ENCODE data around the gene ADO. TPM values are rescaled to one million over a fixed set of nuclear protein-coding genes. Genes with fewer than 3 reads are reported as not detected.

The ADO gene
- total and polyA plus RNA-seq, 2 of the 13 experiments (the other 11 are each of a cell fraction or from before 2014, with no cell fraction given) = 8.9 to 15.9 TPM

GRCh38 chr10:62804356-62805230 is at the start of gene ADO (continued):
- no peak for TF ChIP-seq JUND (CRISPR knock-in tag; IDR thresholded peaks at IDR 0.05)
- TF ChIP-seq ZNF468 (CRISPR knock-in tag; IDR thresholded peaks at IDR 0.05) = no peak
- TF ChIP-seq HNRNPLL (IDR thresholded peaks at IDR 0.05; ENCODE audit: low read depth, low read length, poor library complexity, severe bottlenecking) = peak; percentile 98
- TF ChIP-seq RFXANK (CRISPR knock-in tag; IDR thresholded peaks at IDR 0.05) = 0 out of 2 replicates have a peak, but pooled peaks have one; percentile 61
- TF ChIP-seq ZFP36 (IDR thresholded peaks at IDR 0.05; ENCODE audit: borderline replicate concordance, low read depth, low read length, partially characterized antibody) = no peak
- TF ChIP-seq ZBTB37 (CRISPR knock-in tag; IDR thresholded peaks at IDR 0.05) = no peak
- TF ChIP-seq RAD51 (IDR thresholded peaks at IDR 0.05; ENCODE audit: borderline replicate concordance) = no peak
- no peak for TF ChIP-seq E2F2 (CRISPR knock-in tag; IDR thresholded peaks at IDR 0.05; ENCODE audit: borderline replicate concordance)
- peak; percentile 8; the same call in 1 of the 2 replicates for TF ChIP-seq ZNF768 (CRISPR knock-in tag; IDR thresholded peaks at IDR 0.05)
- TF ChIP-seq ZMYM4 (CRISPR knock-in tag; IDR thresholded peaks at IDR 0.05) = peak; percentile 28; the same call in 1 of the 2 replicates
- TF ChIP-seq ZNF335 (CRISPR knock-in tag; IDR thresholded peaks at IDR 0.05) = 0 out of 2 replicates have a peak, but pooled peaks have one; percentile 25
- TF ChIP-seq ZKSCAN1 (IDR thresholded peaks at IDR 0.05; ENCODE audit: low read length) = no peak
- peak; percentile 85 for TF ChIP-seq PHF8 (CRISPR knock-in tag; IDR thresholded peaks at IDR 0.05)
- TF ChIP-seq ZNF292 (CRISPR knock-in tag; IDR thresholded peaks at IDR 0.05; ENCODE audit: borderline replicate concordance, low read depth) = no peak
- TF ChIP-seq NR2F1 (CRISPR knock-in tag; IDR thresholded peaks at IDR 0.05) = peak in 1 of 2 experiments; percentile 47; a peak in 1 of 4 replicates
- peak; percentile 91 for TF ChIP-seq ZNF777 (CRISPR knock-in tag; IDR thresholded peaks at IDR 0.05)
- TF ChIP-seq ZBTB34 (CRISPR knock-in tag; IDR thresholded peaks at IDR 0.05) = no peak; the same call in 1 of the 2 replicates
- TF ChIP-seq ELF3 (CRISPR knock-in tag; IDR thresholded peaks at IDR 0.05) = 0 out of 2 replicates have a peak, but pooled peaks have one; percentile 23
- no peak for TF ChIP-seq ZNF362 (CRISPR knock-in tag; IDR thresholded peaks at IDR 0.05; ENCODE audit: borderline replicate concordance)
- 0 out of 2 replicates have a peak, but pooled peaks have one; percentile 30 for TF ChIP-seq ZNF800 (CRISPR knock-in tag; IDR thresholded peaks at IDR 0.05)
